Measurements from ENCODE around the gene PTGDR2.

PTGDR2 gene

GRCh38 chr11:60854140-60854846 lies 1.5 kb downstream of the PTGDR2 start:
- in situ Hi-C loops (cut with HindIII; ENCODE audit: low sequenced_read_pairs), result no loop called here
- H3K4me3 ChIP-seq (ENCODE audit: low read depth, low read length), result no peak overlapping the region
- no peak for TF ChIP-seq CTCF (IDR thresholded peaks at IDR 0.05; ENCODE audit: low read depth, low read length)
- no peak for DNase-seq (ENCODE audit: low read depth, low spot score)

GRCh38 chr11:60852982-60853950 lies 2.5 kb downstream of the PTGDR2 start:
- no peak overlapping the region for H3K4me3 ChIP-seq (ENCODE audit: low read depth, low read length)
- in situ Hi-C loops (cut with HindIII; ENCODE audit: low sequenced_read_pairs), result no loop called here

GRCh38 chr11:60852117-60852981 lies 3.4 kb downstream of the PTGDR2 start:
- H3K4me3 ChIP-seq (ENCODE audit: low read depth, low read length), result no peak overlapping the region
- in situ Hi-C loops (cut with HindIII; ENCODE audit: low sequenced_read_pairs), result no loop called here
- TF ChIP-seq CTCF (IDR thresholded peaks at IDR 0.05; ENCODE audit: low read depth, low read length), result no peak
- DNase-seq (ENCODE audit: low read depth, low spot score), result no peak

More at GRCh38 chr11:60852982-60853950, 2.5 kb downstream of the PTGDR2 start:
- no peak for DNase-seq (ENCODE audit: low read depth, low spot score)
- TF ChIP-seq CTCF (IDR thresholded peaks at IDR 0.05; ENCODE audit: low read depth, low read length), result no peak

- TF ChIP-seq CTCF (IDR thresholded peaks at IDR 0.05; ENCODE audit: low read depth, low read length), result no peak
- no peak overlapping the region for H3K4me3 ChIP-seq (ENCODE audit: low read depth, low read length)
- no peak for DNase-seq (ENCODE audit: low read depth, low spot score)
- in situ Hi-C loops (cut with HindIII; ENCODE audit: low sequenced_read_pairs), result no loop called here
Observed at GRCh38 chr11:60851327-60852104, 4.2 kb downstream of the PTGDR2 start.

- no peak for TF ChIP-seq CTCF (IDR thresholded peaks at IDR 0.05; ENCODE audit: low read depth, low read length)
- no peak for DNase-seq (ENCODE audit: low read depth, low spot score)
- in situ Hi-C loops (cut with HindIII; ENCODE audit: low sequenced_read_pairs), result no loop called here
- H3K4me3 ChIP-seq (ENCODE audit: low read depth, low read length), result no peak overlapping the region
Observed at GRCh38 chr11:60849641-60850520, 5.9 kb downstream of the PTGDR2 start.
